ENCODE results near the gene NELFA.
"Not testable (repeated sequence)": the region's sequence is repeated elsewhere in the genome, so short reads cannot be mapped to it uniquely, and the experiment has no call there.

NELFA gene

DNA sequence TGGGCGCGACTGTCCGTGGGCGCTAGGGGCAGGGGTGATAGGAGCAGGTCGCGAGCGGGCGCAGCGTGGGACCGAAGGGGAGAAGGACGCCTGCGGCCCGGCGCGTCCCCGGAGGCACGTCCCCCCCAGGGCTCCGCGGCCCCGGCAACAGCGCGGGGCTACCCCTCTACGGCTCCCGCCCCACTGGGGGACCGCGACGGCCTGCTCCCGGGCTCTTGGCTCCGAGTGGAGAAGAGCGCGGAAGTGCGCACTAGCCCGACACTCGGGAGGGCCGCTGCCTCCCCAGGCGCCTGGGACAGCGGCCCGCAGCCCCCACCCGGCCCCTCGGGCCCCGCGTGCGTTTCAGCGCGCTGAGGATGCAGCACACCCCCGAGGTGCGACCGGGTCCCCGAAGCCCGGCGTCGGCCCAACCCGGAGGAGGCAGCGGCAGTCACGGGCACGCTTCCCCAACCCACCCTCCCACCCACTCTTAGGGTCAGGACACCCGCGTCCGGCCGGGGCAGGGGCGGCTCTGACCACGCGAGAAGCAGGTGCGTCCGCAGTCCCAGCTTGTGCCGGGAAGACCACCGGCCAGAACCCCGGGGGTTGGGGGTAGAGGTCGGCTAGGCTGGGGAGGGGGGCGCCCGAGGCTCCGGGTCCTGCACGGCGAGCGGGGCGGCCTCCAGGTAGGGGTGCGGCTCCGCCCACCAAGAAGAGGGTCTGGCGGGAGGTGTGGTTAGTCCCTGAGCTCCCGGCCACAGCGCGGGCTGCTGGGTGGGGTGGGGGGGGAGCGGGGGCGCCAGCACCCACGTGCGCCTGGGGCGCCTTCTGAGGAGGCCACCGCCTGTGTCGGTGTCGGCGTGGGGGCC lies 31.8 kb upstream of the NELFA start:
- DNase-seq (ENCODE audit: low spot score) = no peak

DNA sequence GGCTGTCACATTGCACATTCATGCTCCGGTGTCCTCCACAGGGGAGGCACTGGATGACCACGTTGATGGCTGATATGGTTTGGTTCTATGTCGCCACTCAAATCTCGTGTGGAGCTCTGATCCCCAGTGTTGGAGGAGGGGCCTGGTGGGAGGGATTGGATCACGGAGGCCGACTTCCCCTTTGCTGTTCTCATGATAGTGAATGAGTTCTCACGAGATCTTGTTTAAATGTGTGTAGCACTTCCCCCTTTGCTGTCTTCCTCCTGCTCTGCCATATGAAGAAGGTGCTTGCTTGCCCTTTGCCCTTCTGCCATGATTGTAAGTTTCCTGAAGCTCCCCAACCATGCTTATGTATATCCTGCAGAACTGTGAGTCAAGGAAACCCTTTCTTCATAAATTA lies 28.1 kb upstream of the NELFA start:
- DNase-seq (ENCODE audit: low spot score) = no peak

DNA sequence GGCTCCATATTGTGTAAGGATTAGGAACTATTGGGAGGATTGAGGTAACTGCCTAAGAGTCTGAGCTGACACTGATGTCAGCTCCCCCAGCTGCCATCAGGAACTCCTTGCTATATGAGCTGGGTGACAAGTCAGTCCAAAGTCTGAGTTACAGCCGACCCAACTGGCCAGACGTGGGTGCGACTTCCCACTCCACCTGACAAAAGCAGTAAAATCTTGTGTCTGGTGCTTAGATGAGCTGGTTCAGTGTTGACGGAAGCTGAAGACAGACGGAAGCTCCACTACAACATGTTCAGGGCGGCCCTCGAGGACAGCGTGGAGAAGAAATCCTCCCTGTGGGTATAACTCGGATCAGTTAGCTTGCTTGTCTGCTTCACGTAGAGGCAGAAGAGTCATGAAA lies 27.6 kb upstream of the NELFA start:
- DNase-seq (ENCODE audit: low spot score) = no peak

DNA sequence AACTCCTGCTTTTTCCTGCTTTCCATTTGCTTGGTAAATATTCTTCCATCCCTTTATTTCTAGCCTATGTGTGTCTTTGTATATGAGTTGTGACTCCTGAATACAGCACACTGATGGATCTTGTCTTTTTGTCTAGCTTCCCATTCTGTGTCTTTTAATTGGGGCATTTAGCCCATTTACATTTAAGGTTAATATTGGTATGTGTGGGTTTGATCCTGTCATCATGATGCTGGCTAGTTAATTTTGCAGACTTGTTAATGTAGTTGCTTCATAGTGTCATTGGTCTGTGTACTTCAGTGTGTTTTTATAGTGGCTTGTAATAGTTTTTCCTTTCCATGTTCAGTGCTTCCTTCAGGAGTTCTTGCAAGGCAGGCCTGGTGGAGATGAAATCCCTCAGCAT lies 22.4 kb upstream of the NELFA start:
- DNase-seq (ENCODE audit: low spot score) = not testable (repeated sequence)

GRCh38 chr4:2027120-2027519 lies 18.3 kb upstream of the NELFA start:
- not testable (repeated sequence) for DNase-seq (ENCODE audit: low spot score)

DNA sequence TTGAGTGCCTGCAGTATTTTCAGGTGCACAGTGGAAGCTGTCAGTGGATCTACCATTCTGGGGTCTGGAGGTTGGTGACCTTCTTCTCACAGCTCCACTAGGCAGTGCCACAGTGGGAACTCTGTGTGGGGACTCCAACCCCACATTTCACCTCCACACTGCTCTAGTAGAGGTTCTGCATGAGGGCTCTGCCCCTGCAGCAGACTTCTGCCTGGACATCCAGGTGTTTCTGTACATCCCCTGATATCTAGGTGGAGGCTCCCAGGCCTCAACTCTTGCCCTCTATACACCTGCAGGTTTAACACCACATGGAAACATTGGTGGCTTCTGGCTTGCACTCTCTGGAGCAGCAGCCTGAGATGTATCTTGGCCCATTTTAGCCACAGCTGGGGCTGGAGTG lies 17.0 kb upstream of the NELFA start:
- DNase-seq (ENCODE audit: low spot score) = no peak

GRCh38 chr4:2024683-2025082 lies 15.9 kb upstream of the NELFA start:
- no peak for DNase-seq (ENCODE audit: low spot score)

DNA sequence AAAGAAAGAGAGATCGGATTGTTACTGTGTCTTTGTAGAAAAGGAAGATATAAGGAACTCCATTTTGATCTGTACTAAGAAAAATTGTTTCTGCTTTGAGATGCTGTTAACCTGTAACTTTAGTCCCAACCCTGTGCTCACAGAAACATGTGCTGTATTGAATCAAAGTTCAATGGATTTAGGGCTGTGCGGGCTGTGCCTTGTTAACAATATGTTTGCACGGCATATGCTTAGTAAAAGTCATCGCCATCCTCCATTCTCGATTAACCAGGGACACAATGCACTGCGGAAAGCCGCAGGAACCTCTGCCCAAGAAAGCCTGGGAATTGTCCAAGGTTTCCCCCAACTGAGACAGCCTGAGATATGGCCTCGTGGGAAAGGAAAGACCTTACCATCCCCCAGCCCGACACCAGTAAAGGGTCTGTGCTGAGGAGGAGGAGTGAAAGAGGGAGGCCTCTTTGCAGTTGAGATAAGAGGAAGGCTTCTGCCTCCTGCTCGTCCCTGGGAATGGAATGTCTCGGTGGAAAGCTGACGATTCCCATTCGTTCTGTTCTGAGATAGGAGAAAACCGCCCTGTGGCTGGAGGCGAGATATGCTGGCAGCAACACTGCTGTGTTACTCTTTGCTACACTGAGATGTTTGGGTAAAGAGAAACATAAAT lies 12.7 kb upstream of the NELFA start:
- DNase-seq (ENCODE audit: low spot score) = not testable (repeated sequence)

DNA sequence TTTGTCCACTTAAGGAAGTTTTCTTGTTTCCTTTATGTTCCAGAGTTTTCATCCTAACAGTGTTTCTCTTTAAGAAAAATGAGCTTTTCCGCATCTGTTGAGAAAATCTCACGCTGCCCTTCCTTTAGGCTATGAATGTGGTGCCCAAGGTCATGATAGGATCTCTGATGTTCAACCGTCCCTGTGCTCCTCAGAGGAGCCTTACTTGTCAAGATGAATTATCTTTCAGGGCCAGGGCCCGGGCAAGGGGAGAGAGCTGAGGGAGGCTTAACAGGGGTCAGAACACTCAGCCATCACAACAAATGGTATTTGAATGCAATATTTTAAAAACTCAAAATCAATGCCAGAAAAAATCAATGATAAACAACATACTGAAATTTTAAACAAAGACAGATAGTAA lies 6.2 kb upstream of the NELFA start:
- DNase-seq (ENCODE audit: low spot score) = no peak

DNA sequence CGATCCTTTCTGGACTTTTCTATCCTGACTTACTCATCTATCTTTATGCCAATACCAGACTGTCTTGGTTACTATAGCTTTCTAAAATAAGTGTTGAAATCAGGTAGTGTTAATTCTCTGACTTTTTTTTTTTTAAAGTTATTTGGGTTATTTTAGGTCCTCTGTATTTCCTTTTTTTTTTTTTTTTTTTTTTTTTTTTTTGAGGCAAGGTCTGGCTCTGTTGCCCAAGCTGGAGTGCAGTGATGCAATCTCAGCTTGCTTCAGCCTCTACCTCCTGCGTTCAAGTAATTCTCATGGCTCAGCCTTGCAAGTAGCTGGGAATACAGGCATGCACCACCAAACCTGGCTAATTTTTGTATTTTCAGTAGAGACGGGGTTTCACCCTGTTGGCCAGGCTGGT lies 2.8 kb upstream of the NELFA start:
- no peak for DNase-seq (ENCODE audit: low spot score)

DNA sequence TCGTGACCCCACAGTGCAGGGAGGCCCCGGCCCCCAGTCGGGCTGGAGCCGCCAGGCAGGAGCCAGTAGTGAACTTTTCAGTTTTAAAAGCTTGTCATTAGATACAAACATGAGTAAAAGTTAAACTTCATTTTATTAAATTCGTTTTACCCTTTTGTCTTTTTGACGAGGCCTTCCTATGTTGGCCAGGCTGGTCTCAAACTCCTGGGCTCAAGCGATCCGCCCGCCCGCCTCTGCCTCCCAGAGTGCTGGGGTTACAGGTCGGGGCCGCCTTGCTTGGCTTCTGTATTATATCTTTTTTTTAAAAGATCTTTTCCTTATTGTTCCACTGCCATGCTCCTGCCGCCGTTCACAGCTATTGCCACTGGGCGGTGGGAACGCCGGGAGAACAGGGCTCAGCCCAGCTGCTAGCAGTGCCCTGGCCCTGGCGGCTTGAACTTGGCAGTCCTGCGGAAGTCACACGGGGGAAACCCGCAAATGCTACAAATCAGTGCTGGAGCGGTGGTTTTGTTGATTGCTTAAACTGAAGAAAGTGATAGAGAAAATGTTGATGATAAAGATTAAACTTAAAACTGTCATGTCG lies 968 bp upstream of the NELFA start:
- DNase-seq (ENCODE audit: low spot score) = no peak

GRCh38 chr4:2008671-2008920 lies 178 bp downstream of the NELFA start:
- DNase-seq (ENCODE audit: low spot score) = no peak

DNA sequence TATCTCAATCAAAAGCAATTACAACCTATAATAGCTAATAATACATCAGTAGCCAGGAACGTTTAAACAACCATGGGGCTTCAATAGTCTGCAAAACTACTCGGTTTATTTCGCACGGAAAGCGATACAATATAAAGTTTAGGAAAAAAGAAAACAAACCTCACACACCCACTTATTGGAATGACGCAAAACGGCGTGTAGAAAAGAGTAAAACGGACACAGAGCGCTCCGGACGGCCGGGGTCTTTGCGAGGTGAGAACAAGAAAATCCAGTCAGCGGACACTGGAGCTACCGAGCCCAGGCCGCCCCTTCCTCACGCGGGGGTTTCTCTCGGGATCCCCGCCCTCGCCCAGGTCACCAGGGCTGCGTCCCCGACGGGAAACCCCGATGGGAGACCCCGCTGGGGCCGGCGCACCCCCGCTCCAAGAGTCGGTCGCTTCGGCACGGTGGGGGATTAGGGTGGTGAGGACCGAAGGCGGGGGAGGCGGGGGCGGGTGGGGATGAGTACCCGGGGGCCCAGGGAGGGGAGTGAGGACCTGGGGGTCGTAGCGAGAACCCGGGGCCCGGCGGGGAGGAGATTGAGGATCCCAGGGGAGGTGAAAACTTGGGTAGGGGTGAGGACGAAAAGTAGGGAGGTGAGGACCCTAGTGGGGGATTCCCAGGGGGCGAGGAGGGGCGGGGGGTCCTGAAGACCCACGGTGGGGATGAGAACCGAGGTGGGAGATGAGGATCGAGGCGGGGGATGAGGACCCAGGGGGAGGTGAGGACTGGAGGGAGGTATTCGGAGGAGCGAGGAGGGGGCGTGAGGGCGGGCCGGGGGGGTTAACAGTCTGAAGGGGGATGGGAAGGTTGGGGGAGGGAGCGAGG lies 737 bp downstream of the NELFA start:
- no peak for DNase-seq (ENCODE audit: low spot score)

DNA sequence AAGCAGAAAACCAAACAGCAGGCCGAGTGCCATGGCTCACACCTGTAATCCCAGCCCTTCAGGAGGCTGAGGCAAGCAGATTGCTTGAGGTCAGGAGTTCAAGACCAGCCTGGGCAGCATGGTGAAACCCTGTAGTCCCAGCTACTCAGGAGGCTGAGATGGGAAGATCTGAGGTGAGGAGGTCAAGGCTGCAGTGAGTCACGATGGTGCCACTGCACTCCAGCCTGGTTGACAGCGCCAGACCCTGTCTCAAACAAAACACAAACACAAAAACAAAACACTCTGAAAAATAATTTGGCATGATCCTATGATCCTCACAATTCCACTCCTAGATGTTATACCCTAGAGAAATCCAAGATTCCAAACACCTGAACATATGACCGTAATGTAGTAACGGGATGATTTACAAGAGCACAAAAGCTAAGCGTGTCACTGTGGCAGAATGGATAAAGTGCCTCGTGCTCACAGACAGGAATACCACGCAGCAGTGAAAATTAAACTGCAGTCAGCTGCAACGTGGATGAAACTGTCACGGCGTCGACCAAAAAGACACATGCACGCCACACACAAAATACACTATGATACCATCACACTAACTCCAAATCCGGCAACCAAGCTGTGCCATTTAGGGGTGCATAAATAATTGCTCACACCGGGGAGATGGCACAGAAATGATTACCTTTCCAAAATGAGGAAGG lies 1.7 kb downstream of the NELFA start:
- DNase-seq (ENCODE audit: low spot score) = no peak

DNA sequence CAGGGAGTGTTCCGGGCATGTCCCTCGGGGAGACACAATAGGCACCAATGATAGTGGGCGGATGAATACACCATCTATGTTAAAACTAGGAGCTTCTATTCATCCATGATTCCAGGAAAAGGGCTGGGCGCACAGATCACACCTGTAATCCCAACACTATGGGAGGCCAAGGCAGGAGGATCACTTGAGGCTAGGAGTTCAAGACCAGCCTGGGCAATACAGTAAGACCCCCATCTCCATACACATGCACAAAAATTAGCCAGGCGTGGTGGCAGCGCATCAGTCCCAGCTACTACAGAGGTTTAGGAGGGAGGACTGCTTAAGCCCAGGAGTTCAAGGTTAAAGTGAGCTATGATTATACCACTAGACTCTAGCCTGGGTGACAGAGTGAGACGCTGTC lies 2.4 kb downstream of the NELFA start:
- DNase-seq (ENCODE audit: low spot score) = no peak

DNA sequence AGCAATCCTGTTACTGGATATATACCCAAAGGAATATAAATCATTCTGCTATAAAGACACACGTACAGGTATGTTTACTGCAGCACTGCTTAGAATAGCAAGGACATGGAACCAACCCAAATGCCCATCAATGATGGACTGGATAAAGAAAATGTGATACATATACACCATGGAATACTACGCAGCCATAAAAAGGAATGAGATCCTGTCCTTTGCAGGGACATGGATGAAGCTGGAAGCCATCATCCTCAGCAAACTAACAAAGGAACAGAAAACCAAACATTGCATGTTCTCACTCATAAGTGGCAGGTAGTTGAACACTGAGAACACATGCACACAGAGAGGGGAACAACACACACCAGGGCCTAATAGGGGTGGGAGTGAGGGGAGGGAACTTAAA lies 5.4 kb downstream of the NELFA start:
- DNase-seq (ENCODE audit: low spot score) = not testable (repeated sequence)

DNA sequence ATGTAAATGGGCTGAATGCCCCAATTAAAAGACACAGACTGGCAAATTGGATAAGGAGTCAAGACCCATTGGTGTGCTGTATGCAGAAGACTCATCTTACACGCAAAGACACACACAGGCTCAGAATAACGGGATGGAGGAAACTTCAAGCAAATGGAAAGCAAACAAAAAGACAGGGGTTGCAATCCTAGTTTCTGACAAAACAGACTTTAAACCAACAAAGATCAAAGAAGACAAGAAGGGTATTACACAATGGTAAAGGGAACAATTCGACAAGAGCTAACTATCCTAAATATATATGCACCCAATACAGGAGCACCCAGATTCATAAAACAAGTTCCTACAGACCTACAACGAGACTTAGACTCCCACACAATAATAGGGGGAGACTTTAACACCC lies 9.5 kb downstream of the NELFA start:
- DNase-seq (ENCODE audit: low spot score) = not testable (repeated sequence)

- DNase-seq (ENCODE audit: low spot score) = no peak
These were observed 10.5 kb downstream of the NELFA start for GRCh38 chr4:1998296-1998695.

- DNase-seq (ENCODE audit: low spot score) = no peak
These were observed 11.1 kb downstream of the NELFA start for GRCh38 chr4:1997712-1998111.

- DNase-seq (ENCODE audit: low spot score) = no peak
These were observed 11.7 kb downstream of the NELFA start for GRCh38 chr4:1996866-1997611.

DNA sequence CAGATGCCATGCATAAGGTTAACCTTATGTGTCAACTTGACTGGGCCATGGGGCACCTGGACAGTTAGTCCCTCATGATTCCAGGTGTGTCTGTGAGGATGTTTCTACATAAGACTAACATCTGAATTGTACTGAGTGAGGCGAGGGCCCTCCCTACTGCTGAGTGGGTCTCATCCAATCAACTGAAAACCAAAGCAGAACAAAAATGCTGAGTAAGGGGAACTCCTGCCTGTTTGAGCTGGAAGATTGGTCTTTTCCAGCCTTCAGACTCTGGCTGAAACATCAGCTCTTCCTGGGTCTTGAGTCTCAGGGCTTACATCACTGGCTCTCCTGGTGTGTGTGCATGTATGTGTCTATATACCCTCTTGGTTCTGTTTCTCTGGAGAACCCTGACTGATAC lies 13.8 kb downstream of the NELFA start:
- no peak for DNase-seq (ENCODE audit: low spot score)
